GM23248 (cell line): ENCODE measurements around the gene NUP188.

Experiments
- EZH2 ChIP-seq: fragments of 200-600 bp; sonication (generic); IDR thresholded peaks from 2 replicates; pipeline ENCODE4 v1.6.1; 2018; ENCODE audit warnings: antibody characterized with exemption, mild to moderate bottlenecking; ENCODE audit not compliant: insufficient read depth, poor library complexity, severe bottlenecking
- EZH2phosphoT487 ChIP-seq: fragments of 200-600 bp; sonication (generic); IDR thresholded peaks from 2 replicates; pipeline ENCODE4 v1.6.1; 2018; ENCODE audit warnings: antibody characterized with exemption, moderate library complexity, mild to moderate bottlenecking, low read depth; ENCODE audit not compliant: insufficient read depth

GRCh38 chr9:129027224-129027684 is 79.8 kb downstream of the NUP188 start:
- TF ChIP-seq EZH2, result no peak
- no peak for TF ChIP-seq EZH2phosphoT487
